ENCODE data around the gene CDKL5. TPM values are rescaled to one million over a fixed set of nuclear protein-coding genes. Genes with fewer than 3 reads are reported as not detected.

CDKL5 gene
- total RNA-seq, 1 donor from 2014 or later = 17.7 TPM

GRCh38 chrX:18491587-18492340 lies 66.4 kb downstream of the CDKL5 start:
- Histone ChIP-seq H2AFZ (ENCODE audit: low read depth, low read length) (no peak overlapping the region), H3K79me2 (ENCODE audit: insufficient read depth, low read length) (no peaks in the 10 kb centered on the region), H3K4me2 (ENCODE audit: low read length) (peak overlapping the region; percentile 26), H3K4me1 (ENCODE audit: insufficient read depth, low read length) (no peaks in the 10 kb centered on the region), H3K27ac (ENCODE audit: low read depth, low read length) (no peak overlapping the region), H3K27me3 (ENCODE audit: insufficient read depth, low read length) (no peaks in the 10 kb centered on the region), H3K4me3 (ENCODE audit: insufficient read depth, low read depth, low read length) (no peak overlapping the region), H4K20me1 (ENCODE audit: insufficient read depth, low read length) (no peaks in the 10 kb centered on the region), H3K36me3 (ENCODE audit: insufficient read depth, low read length) (no peaks in the 10 kb centered on the region), H3K9ac (ENCODE audit: low read length) (no peak overlapping the region), H3K9me3 (ENCODE audit: insufficient read depth, low read depth, low read length) (no peaks in the 10 kb centered on the region)
- no peaks in the 10 kb centered on the region for H3K36me3 Mint-ChIP-seq (ENCODE audit: low read depth, unreplicated experiment)
- H3K4me3 Mint-ChIP-seq (ENCODE audit: unreplicated experiment) = no peak overlapping the region
- no peaks in the 10 kb centered on the region for H3K27me3 Mint-ChIP-seq (ENCODE audit: low read depth, unreplicated experiment)
- peak; percentile 58 for FAIRE-seq
- no peak overlapping the region for H3K27ac Mint-ChIP-seq (ENCODE audit: unreplicated experiment)
- H3K4me1 Mint-ChIP-seq (ENCODE audit: low read depth, unreplicated experiment) = peaks cover 9% of the 10 kb centered on the region
- TF ChIP-seq EZH2 (IDR thresholded peaks at IDR 0.05; ENCODE audit: insufficient read depth, low read length) (no peak), CTCF (IDR thresholded peaks at IDR 0.05; ENCODE audit: insufficient read depth, low read depth, low read length) (no peak)
- DNase-seq (ENCODE audit: low read depth) = peak; percentile 4
- H3K9me3 Mint-ChIP-seq (ENCODE audit: unreplicated experiment) = no peaks in the 10 kb centered on the region

- no peak overlapping the region for H3K9ac ChIP-seq (ENCODE audit: low read length)
- H3K9me3 ChIP-seq (ENCODE audit: insufficient read depth, low read depth, low read length) = no peaks in the 10 kb centered on the region
- H3K4me3 ChIP-seq (ENCODE audit: insufficient read depth, low read depth, low read length) = no peak overlapping the region
- Mint-ChIP-seq H3K9me3 (ENCODE audit: unreplicated experiment) (no peaks in the 10 kb centered on the region), H3K4me1 (ENCODE audit: low read depth, unreplicated experiment) (peaks cover 5% of the 10 kb centered on the region), H3K27ac (ENCODE audit: unreplicated experiment) (no peak overlapping the region), H3K27me3 (ENCODE audit: low read depth, unreplicated experiment) (no peaks in the 10 kb centered on the region), H3K4me3 (ENCODE audit: unreplicated experiment) (no peak overlapping the region), H3K36me3 (ENCODE audit: low read depth, unreplicated experiment) (peaks cover 6% of the 10 kb centered on the region)
- DNase-seq (ENCODE audit: low read depth) (no peak), FAIRE-seq (no peak)
- no peaks in the 10 kb centered on the region for H3K36me3 ChIP-seq (ENCODE audit: insufficient read depth, low read length)
- no peak for TF ChIP-seq EZH2 (IDR thresholded peaks at IDR 0.05; ENCODE audit: insufficient read depth, low read length)
- H3K27me3 ChIP-seq (ENCODE audit: insufficient read depth, low read length) = no peaks in the 10 kb centered on the region
- no peak overlapping the region for H3K27ac ChIP-seq (ENCODE audit: low read depth, low read length)
- H3K79me2 ChIP-seq (ENCODE audit: insufficient read depth, low read length) = no peaks in the 10 kb centered on the region
- H2AFZ ChIP-seq (ENCODE audit: low read depth, low read length) = no peak overlapping the region
- no peak overlapping the region for H3K4me2 ChIP-seq (ENCODE audit: low read length)
- H3K4me1 ChIP-seq (ENCODE audit: insufficient read depth, low read length) = no peaks in the 10 kb centered on the region
- H4K20me1 ChIP-seq (ENCODE audit: insufficient read depth, low read length) = no peaks in the 10 kb centered on the region
Observed at GRCh38 chrX:18534949-18535348, 109.5 kb downstream of the CDKL5 start.

- no peak overlapping the region for H2AFZ ChIP-seq (ENCODE audit: low read depth, low read length)
- H3K4me2 ChIP-seq (ENCODE audit: low read length) = no peak overlapping the region
- no peak overlapping the region for H3K4me3 ChIP-seq (ENCODE audit: insufficient read depth, low read depth, low read length)
- H3K36me3 ChIP-seq (ENCODE audit: insufficient read depth, low read length) = no peaks in the 10 kb centered on the region
- TF ChIP-seq CTCF (IDR thresholded peaks at IDR 0.05; ENCODE audit: insufficient read depth, low read depth, low read length) (no peak), EZH2 (IDR thresholded peaks at IDR 0.05; ENCODE audit: insufficient read depth, low read length) (no peak)
- H3K27me3 ChIP-seq (ENCODE audit: insufficient read depth, low read length) = no peaks in the 10 kb centered on the region
- Mint-ChIP-seq H3K36me3 (ENCODE audit: low read depth, unreplicated experiment) (peaks cover 6% of the 10 kb centered on the region), H3K4me3 (ENCODE audit: unreplicated experiment) (no peak overlapping the region), H3K9me3 (ENCODE audit: unreplicated experiment) (no peaks in the 10 kb centered on the region), H3K27ac (ENCODE audit: unreplicated experiment) (no peak overlapping the region), H3K4me1 (ENCODE audit: low read depth, unreplicated experiment) (peaks cover 5% of the 10 kb centered on the region), H3K27me3 (ENCODE audit: low read depth, unreplicated experiment) (no peaks in the 10 kb centered on the region)
- DNase-seq (ENCODE audit: low read depth) (no peak), FAIRE-seq (peak; percentile 89)
- H3K4me1 ChIP-seq (ENCODE audit: insufficient read depth, low read length) = no peaks in the 10 kb centered on the region
- no peak overlapping the region for H3K9ac ChIP-seq (ENCODE audit: low read length)
- H3K27ac ChIP-seq (ENCODE audit: low read depth, low read length) = no peak overlapping the region
- H3K79me2 ChIP-seq (ENCODE audit: insufficient read depth, low read length) = no peaks in the 10 kb centered on the region
- H4K20me1 ChIP-seq (ENCODE audit: insufficient read depth, low read length) = no peaks in the 10 kb centered on the region
- H3K9me3 ChIP-seq (ENCODE audit: insufficient read depth, low read depth, low read length) = no peaks in the 10 kb centered on the region
Observed at GRCh38 chrX:18537068-18537467, 111.7 kb downstream of the CDKL5 start.
